Measurements from ENCODE around the gene HEG1.

HEG1 gene

GRCh38 chr3:124919756-124920155 lies 136.0 kb downstream of the HEG1 start:
- TF ChIP-seq CREB5 (CRISPR knock-in tag; IDR thresholded peaks at IDR 0.05; ENCODE audit: low read depth) (no peak), OSR1 (CRISPR knock-in tag; IDR thresholded peaks at IDR 0.05) (no peak), CSDC2 (CRISPR knock-in tag; IDR thresholded peaks at IDR 0.05) (no peak), ZFP3 (CRISPR knock-in tag; IDR thresholded peaks at IDR 0.05) (no peak), ZFP30 (CRISPR knock-in tag; IDR thresholded peaks at IDR 0.05) (no peak), ZNF565 (CRISPR knock-in tag; conservative IDR thresholded peaks at IDR 0.05; ENCODE audit: low read depth) (no peak), SNAI2 (CRISPR knock-in tag; IDR thresholded peaks at IDR 0.05) (no peak), ZNF8 (CRISPR knock-in tag; IDR thresholded peaks at IDR 0.05) (no peak), CSRNP3 (CRISPR knock-in tag; IDR thresholded peaks at IDR 0.05) (no peak)
- peak; percentile 87 for ATAC-seq

GRCh38 chr3:124918524-124918923 lies 137.3 kb downstream of the HEG1 start:
- TF ChIP-seq CREB5 (CRISPR knock-in tag; IDR thresholded peaks at IDR 0.05; ENCODE audit: low read depth) (no peak), ZNF8 (CRISPR knock-in tag; IDR thresholded peaks at IDR 0.05) (no peak), ISL1 (CRISPR knock-in tag; IDR thresholded peaks at IDR 0.05) (no peak), TSHZ2 (CRISPR knock-in tag; IDR thresholded peaks at IDR 0.05) (no peak), TOX (CRISPR knock-in tag; IDR thresholded peaks at IDR 0.05; ENCODE audit: borderline replicate concordance) (no peak), RARB (CRISPR knock-in tag; IDR thresholded peaks at IDR 0.05) (no peak), OSR1 (CRISPR knock-in tag; IDR thresholded peaks at IDR 0.05) (no peak), ARNTL (CRISPR knock-in tag; IDR thresholded peaks at IDR 0.05; ENCODE audit: borderline replicate concordance, low read depth) (no peak), CSDC2 (CRISPR knock-in tag; IDR thresholded peaks at IDR 0.05) (no peak), ZNF565 (CRISPR knock-in tag; conservative IDR thresholded peaks at IDR 0.05; ENCODE audit: low read depth) (no peak), PPARA (CRISPR knock-in tag; IDR thresholded peaks at IDR 0.05; ENCODE audit: borderline replicate concordance) (no peak), CSRNP3 (CRISPR knock-in tag; IDR thresholded peaks at IDR 0.05) (no peak), BACH2 (CRISPR knock-in tag; IDR thresholded peaks at IDR 0.05; ENCODE audit: borderline replicate concordance) (no peak), PATZ1 (CRISPR knock-in tag; IDR thresholded peaks at IDR 0.05; ENCODE audit: borderline replicate concordance) (no peak)
- ATAC-seq: no peak

GRCh38 chr3:124916837-124917409 lies 138.9 kb downstream of the HEG1 start:
- ATAC-seq: no peak
- TF ChIP-seq ESRRG (CRISPR knock-in tag; IDR thresholded peaks at IDR 0.05) (no peak), ZFP3 (CRISPR knock-in tag; IDR thresholded peaks at IDR 0.05) (no peak), BACH2 (CRISPR knock-in tag; IDR thresholded peaks at IDR 0.05; ENCODE audit: borderline replicate concordance) (no peak), POU6F1 (CRISPR knock-in tag; IDR thresholded peaks at IDR 0.05; ENCODE audit: borderline replicate concordance, low read depth) (no peak), CREB5 (CRISPR knock-in tag; IDR thresholded peaks at IDR 0.05; ENCODE audit: low read depth) (no peak), TSHZ2 (CRISPR knock-in tag; IDR thresholded peaks at IDR 0.05) (no peak), ARNTL (CRISPR knock-in tag; IDR thresholded peaks at IDR 0.05; ENCODE audit: borderline replicate concordance, low read depth) (no peak), TOX (CRISPR knock-in tag; IDR thresholded peaks at IDR 0.05; ENCODE audit: borderline replicate concordance) (no peak), PPARA (CRISPR knock-in tag; IDR thresholded peaks at IDR 0.05; ENCODE audit: borderline replicate concordance) (no peak)

All from SK-N-SH treated with all-trans-retinoic acid at 6 μM for 48 hours (cell line).